Endothelial cell of umbilical vein (primary cell): ENCODE data around the gene KREMEN1. TPM values are rescaled to one million over a fixed set of nuclear protein-coding genes. Genes with fewer than 3 reads are reported as not detected.

Source experiments
- BruUV-seq: library from RNA; stranded (reverse); fragments of 400-500 nt; replicated peaks from 2 replicates; lab custom pipeline; 2021; lab: Mats Ljungman, UMichigan
- CTCF ChIA-PET: fragments of 300-600, 350-600 bp; sonication (Branson Sonifier 250); formaldehyde crosslinking; loops from one replicate; lab custom pipeline; 2021; ENCODE audit warnings: antibody characterized with exemption, inconsistent platforms; lab: Charles Lee
- POLR2A ChIA-PET: fragments of 300-600, 350-600 bp; sonication (Branson Sonifier 250); formaldehyde crosslinking; loops from one replicate; lab custom pipeline; 2021; ENCODE audit warnings: antibody characterized with exemption, inconsistent platforms; lab: Charles Lee
- DNase-seq: peaks from one replicate; pipeline ENCODE4 v3.0.0-alpha.2; 2011; ENCODE audit warnings: low read depth, low spot score
- FAIRE-seq: peaks from 2 replicates; lab custom pipeline; 2011; peaks lifted over from hg19 to GRCh38; lab: Jason Lieb, UNC
- H2AFZ ChIP-seq: 2 replicates; pipeline ENCODE4 v1.6.0; 2012; ENCODE audit warnings: low read depth, low read length, control low read depth, inconsistent platforms
- H3K27ac ChIP-seq: 2 replicates; pipeline ENCODE4 v1.5.1; 2011; ENCODE audit warnings: low read depth, mild to moderate bottlenecking, control low read depth, low read length, moderate library complexity; ENCODE audit not compliant: insufficient read depth
- H3K27me3 ChIP-seq, 2 experiments: 2 replicates each; pipeline versions ENCODE4 v1.6.0 to v1.6.1; 2011; ENCODE audit warnings: low read length in 2 of 2, mixed read lengths in 1 of 2; ENCODE audit not compliant: control insufficient read depth in 2 of 2, insufficient read depth in 2 of 2
- H3K36me3 ChIP-seq, 2 experiments: 2 replicates in 1 of 2; 3 replicates in 1 of 2; pipeline ENCODE4 v1.5.1; 2011; ENCODE audit warnings: low read length in 2 of 2, mild to moderate bottlenecking in 1 of 2, moderate library complexity in 1 of 2; ENCODE audit not compliant: control insufficient read depth in 2 of 2, insufficient read depth in 2 of 2; ENCODE audit errors: extremely low read depth in 1 of 2
- H3K4me1 ChIP-seq: 3 replicates; pipeline ENCODE4 v1.5.1; 2011; ENCODE audit warnings: mild to moderate bottlenecking, low read length; ENCODE audit not compliant: control insufficient read depth, insufficient read depth; ENCODE audit errors: extremely low read depth
- H3K4me2 ChIP-seq: 2 replicates; pipeline ENCODE4 v1.6.1; 2011; ENCODE audit warnings: low read length, control low read depth, mixed read lengths; ENCODE audit not compliant: insufficient read depth
- H3K4me3 ChIP-seq, 3 experiments: fragments of 200-600 bp in 1 of 3; sonication (generic), shearing (Covaris generic) in 1 of 3; replicated peaks in 1 of 3; 2 replicates each; pipeline ENCODE4 v1.5.1; 2011 to 2016; ENCODE audit warnings: control low read depth in 3 of 3, low read length in 3 of 3, mild to moderate bottlenecking in 2 of 3, inconsistent platforms in 1 of 3, low read depth in 1 of 3, moderate library complexity in 1 of 3; ENCODE audit not compliant: insufficient read depth in 1 of 3
- H3K79me2 ChIP-seq: 2 replicates; pipeline ENCODE4 v1.6.0; 2012; ENCODE audit warnings: low read length, inconsistent platforms; ENCODE audit not compliant: control insufficient read depth, insufficient read depth
- H3K9ac ChIP-seq: replicated peaks from 2 replicates; pipeline ENCODE3; 2011; ENCODE audit warnings: low read length, control low read depth; ENCODE audit not compliant: insufficient read depth; ENCODE audit errors: extremely low read depth
- H3K9me1 ChIP-seq: replicated peaks from 3 replicates; pipeline ENCODE4 v1.6.0; 2011; ENCODE audit warnings: mild to moderate bottlenecking, low read length; ENCODE audit not compliant: control insufficient read depth, insufficient read depth; ENCODE audit errors: extremely low read depth
- H3K9me3 ChIP-seq: replicated peaks from 2 replicates; pipeline ENCODE4 v1.5.1; 2012; ENCODE audit warnings: low read length, inconsistent platforms; ENCODE audit not compliant: control insufficient read depth, insufficient read depth
- H4K20me1 ChIP-seq: replicated peaks from 2 replicates; pipeline ENCODE3; 2011; ENCODE audit warnings: mild to moderate bottlenecking, low read length; ENCODE audit not compliant: control insufficient read depth, insufficient read depth; ENCODE audit errors: extremely low read depth
- FOS ChIP-seq: IDR thresholded peaks from 2 replicates; pipeline ENCODE4 v1.6.1; 2011; ENCODE audit warnings: mild to moderate bottlenecking, low read length, moderate library complexity, borderline replicate concordance; ENCODE audit not compliant: insufficient read depth
- GATA2 ChIP-seq: IDR thresholded peaks from 2 replicates; pipeline ENCODE4 v1.7.0; 2011; ENCODE audit warnings: low read depth, mild to moderate bottlenecking, moderate library complexity, mixed read lengths, low read length; ENCODE audit not compliant: insufficient read length, insufficient read depth
- JUN ChIP-seq: IDR thresholded peaks from 2 replicates; pipeline ENCODE4 v1.6.1; 2011; ENCODE audit warnings: borderline replicate concordance, low read depth; ENCODE audit not compliant: insufficient read length, insufficient read depth
- MAX ChIP-seq: IDR thresholded peaks from 2 replicates; pipeline ENCODE4 v1.6.1; 2011; ENCODE audit not compliant: insufficient read depth, insufficient read length
- MYC ChIP-seq: IDR thresholded peaks from one replicate; pipeline ENCODE4 v1.6.1; 2011; ENCODE audit warnings: mild to moderate bottlenecking, low read depth, low read length
- POLR2A ChIP-seq: IDR thresholded peaks from 2 replicates; pipeline ENCODE4 v1.6.1; 2012; ENCODE audit warnings: low read depth, mild to moderate bottlenecking, control low read depth, low read length
- POLR2AphosphoS5 ChIP-seq: IDR thresholded peaks from 2 replicates; pipeline ENCODE4 v1.6.1; 2012; ENCODE audit warnings: low read depth, mild to moderate bottlenecking, control low read depth, low read length, moderate library complexity; ENCODE audit not compliant: insufficient read depth
- dilution Hi-C: fragments of 300-500 bp; cut with MboI; formaldehyde crosslinking; loops from one replicate; pipeline ENCODE4 v1.15.0; 2019; ENCODE audit warnings: low sequenced_read_pairs; ENCODE audit not compliant: extremely low pct_ligation_motif_present
- intact Hi-C: fragments of 100-400 bp; cut with micrococcal nuclease; formaldehyde crosslinking; loops from one replicate; pipeline ENCODE4 v1.10.0; 2022
- polyA plus RNA-seq, 4 experiments: library from polyadenylated mRNA; depleted of rRNA in 3 of 4; stranded (reverse) in 3 of 4; unstranded in 1 of 4; fragments of >200 nt; gene quantifications; 2 replicates each; pipeline versions ENCODE4 v1.2.1 to v1.2.3, GENCODE V29; 2011 to 2012; ENCODE audit warnings: missing spikeins in 1 of 4
- total RNA-seq: library from RNA; stranded (reverse); gene quantifications from 2 replicates; pipeline ENCODE4 v1.2.3, GENCODE V29; 2021

The KREMEN1 gene
- total and polyA plus RNA-seq, 2 donors (not counting 3 experiments of a cell fraction or from before 2014, with no cell fraction given) = 0.58 to 1.1 TPM

DNA sequence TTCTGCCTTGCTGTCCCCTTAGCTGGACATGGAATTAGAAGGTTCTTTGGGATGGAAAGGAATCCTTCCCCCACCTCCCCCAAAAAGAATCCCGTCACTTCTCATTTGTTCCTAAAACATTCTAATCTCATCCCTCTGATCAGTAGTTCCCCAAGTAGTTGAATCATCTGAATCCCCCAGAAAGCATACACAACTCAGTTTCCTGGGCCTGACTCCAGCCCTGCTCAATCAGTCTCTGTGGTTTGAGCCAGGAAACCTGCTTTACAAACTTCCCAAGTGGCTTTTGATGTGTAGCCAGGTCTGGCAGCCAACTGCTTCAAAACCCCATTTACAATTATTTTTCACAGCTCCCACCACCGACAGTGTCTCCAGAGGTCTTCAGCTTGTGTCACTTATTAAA, 31.4 kb upstream of the KREMEN1 start:
- H3K9ac ChIP-seq = no peak overlapping the region
- BruUV-seq = no TSS peak
- intact Hi-C loops = loop anchor here (2.0 kb wide), 1 partner anchor 203 kb away; no protein-coding TSS in a partner anchor
- POLR2A ChIA-PET = no interaction called here
- no peak overlapping the region for H3K4me2 ChIP-seq
- no peak overlapping the region for H3K4me3 ChIP-seq
- CTCF ChIA-PET = interaction anchor here (0.8 to 10.2 kb wide), 30 partner anchors 10 to 1021 kb away, joined by 3 to 256 read pairs (median 7); partner anchors contain the start of genes C22orf31, XBP1 and ZNRF3
- H4K20me1 ChIP-seq = no peaks in the 10 kb centered on the region
- TF ChIP-seq MAX (no peak), GATA2 (peak; percentile 52)
- H3K9me3 ChIP-seq = no peaks in the 10 kb centered on the region
- DNase-seq (peak; percentile 56), FAIRE-seq (peak; percentile 64)
- dilution Hi-C loops = no loop called here
- H3K36me3 ChIP-seq = no peaks in the 10 kb centered on the region
- H3K79me2 ChIP-seq = no peaks in the 10 kb centered on the region
- H3K27me3 ChIP-seq = no peaks in the 10 kb centered on the region
- no peaks in the 10 kb centered on the region for H3K9me1 ChIP-seq
- H3K4me1 ChIP-seq = peaks cover 28% of the 10 kb centered on the region
- H3K27ac ChIP-seq = no peak overlapping the region
- H2AFZ ChIP-seq = no peak overlapping the region

- Histone ChIP-seq H2AFZ (peak overlapping the region; percentile 45), H3K36me3 (no peaks in the 10 kb centered on the region), H3K79me2 (no peaks in the 10 kb centered on the region), H3K27me3 (no peaks in the 10 kb centered on the region), H3K9me3 (no peaks in the 10 kb centered on the region), H3K4me1 (peaks cover 28% of the 10 kb centered on the region), H3K9ac (peak overlapping the region; percentile 12), H4K20me1 (no peaks in the 10 kb centered on the region), H3K27ac (peak overlapping the region; percentile 80), H3K4me2 (peak overlapping the region; percentile 46), H3K4me3 (no peak overlapping the region), H3K9me1 (no peaks in the 10 kb centered on the region)
- TF ChIP-seq MYC (no peak), JUN (peak; percentile 42), POLR2AphosphoS5 (no peak), FOS (peak; percentile 59), POLR2A (no peak)
- dilution Hi-C loops (no loop called here), intact Hi-C loops (loop anchor here (1.0 to 2.0 kb wide), 2 partner anchors 111 to 201 kb away; no protein-coding TSS in a partner anchor)
- FAIRE-seq = no peak
- BruUV-seq = no TSS peak
- ChIA-PET POLR2A (no interaction called here), CTCF (interaction anchor here (1.0 to 10.2 kb wide), 6 partner anchors 13 to 444 kb away, joined by 3 to 256 read pairs (median 6); no protein-coding TSS in a partner anchor)
- peak; percentile 49 for DNase-seq
These were observed 28.8 kb upstream of the KREMEN1 start for GRCh38 chr22:29043906-29044575.
